ENCODE measurements around the gene CYP26B1.
A peak's percentile ranks its signal among the peaks of the same experiment; 100 is the strongest.

The CYP26B1 gene

DNA sequence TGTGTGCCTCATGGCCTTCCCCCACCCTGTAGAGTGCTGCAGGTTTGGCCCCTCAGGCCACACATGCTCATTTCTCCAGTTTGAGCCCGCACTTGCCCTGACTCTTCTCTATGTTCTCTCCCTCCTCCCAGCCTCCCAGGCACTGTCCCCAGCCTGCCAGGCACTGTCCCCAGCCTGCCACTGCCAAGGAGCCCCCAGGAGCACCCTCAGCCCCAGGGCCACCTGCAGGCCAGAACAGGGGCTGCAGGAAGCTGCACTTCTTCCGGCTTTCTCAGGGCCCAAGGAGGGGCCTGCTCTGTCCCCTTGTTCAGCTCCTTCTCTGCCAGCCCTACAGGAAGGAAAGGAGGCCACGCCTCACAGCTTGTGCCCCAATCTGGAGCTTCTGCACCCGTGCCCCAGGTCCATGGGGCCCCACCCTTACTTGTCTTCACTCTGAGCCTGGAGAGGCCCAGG is 31.6 kb downstream of the CYP26B1 start:
- TF ChIP-seq, protein P1, sequence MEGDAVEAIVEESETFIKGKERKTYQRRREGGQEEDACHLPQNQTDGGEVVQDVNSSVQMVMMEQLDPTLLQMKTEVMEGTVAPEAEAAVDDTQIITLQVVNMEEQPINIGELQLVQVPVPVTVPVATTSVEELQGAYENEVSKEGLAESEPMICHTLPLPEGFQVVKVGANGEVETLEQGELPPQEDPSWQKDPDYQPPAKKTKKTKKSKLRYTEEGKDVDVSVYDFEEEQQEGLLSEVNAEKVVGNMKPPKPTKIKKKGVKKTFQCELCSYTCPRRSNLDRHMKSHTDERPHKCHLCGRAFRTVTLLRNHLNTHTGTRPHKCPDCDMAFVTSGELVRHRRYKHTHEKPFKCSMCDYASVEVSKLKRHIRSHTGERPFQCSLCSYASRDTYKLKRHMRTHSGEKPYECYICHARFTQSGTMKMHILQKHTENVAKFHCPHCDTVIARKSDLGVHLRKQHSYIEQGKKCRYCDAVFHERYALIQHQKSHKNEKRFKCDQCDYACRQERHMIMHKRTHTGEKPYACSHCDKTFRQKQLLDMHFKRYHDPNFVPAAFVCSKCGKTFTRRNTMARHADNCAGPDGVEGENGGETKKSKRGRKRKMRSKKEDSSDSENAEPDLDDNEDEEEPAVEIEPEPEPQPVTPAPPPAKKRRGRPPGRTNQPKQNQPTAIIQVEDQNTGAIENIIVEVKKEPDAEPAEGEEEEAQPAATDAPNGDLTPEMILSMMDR (IDR thresholded peaks at IDR 0.05; ENCODE audit: low read length, missing control alignments), result peak; percentile 34
- no peak overlapping the region for H3K4me3 ChIP-seq (replicated peaks; ENCODE audit: low read depth, low read length)
- DNase-seq (ENCODE audit: low read depth), result no peak

DNA sequence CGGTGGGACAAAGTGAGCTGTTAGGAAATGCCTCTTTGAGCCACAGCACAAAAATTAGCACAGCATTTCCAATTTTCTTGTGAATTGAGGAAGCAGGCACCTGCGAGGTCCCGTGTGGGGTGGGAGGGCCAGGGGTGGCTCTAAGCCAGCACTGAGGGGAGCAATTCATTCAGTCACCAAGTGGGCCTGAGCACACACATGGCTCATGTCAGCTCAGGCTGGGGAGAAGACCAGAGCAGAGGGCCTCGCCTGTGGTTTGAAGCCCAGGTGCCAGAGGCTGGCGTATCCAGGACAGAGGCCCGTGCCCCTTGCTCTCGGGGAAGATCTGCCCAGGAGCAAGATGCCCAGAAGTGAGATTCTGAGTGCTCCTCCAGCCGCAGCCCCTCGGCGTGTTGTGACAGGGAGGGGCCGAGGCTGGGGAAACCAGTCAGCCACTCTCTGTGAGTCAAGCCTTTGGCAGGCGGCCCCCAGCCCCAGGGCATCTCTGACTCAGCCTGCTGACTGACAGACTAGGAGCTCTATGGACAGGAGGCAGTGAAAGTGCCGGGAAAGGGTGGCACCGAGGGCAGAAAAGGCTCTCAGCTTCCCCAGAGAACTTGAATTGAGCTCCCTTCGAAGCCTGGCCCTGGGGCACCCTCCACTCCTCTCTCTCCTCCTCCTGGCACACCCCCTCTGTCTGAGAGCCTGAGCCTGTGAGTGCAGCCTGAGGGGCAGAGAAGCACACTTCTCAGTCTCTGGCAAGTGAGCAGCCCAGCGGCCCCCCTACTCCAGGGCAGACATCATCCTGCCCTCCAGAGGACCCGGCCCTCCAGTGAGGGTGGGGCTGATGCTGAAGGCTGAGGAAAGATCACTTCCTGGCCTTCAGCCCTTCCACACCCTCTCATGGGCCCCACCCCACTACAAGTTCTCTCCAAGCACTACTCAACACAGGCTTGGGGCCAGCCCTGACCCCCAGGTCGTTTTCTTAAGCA is 32.3 kb downstream of the CYP26B1 start:
- H3K4me3 ChIP-seq (replicated peaks; ENCODE audit: low read depth, low read length), result no peak overlapping the region
- TF ChIP-seq, protein P1 (IDR thresholded peaks at IDR 0.05; ENCODE audit: low read length, missing control alignments), result no peak
- DNase-seq (ENCODE audit: low read depth), result peak; percentile 69

DNA sequence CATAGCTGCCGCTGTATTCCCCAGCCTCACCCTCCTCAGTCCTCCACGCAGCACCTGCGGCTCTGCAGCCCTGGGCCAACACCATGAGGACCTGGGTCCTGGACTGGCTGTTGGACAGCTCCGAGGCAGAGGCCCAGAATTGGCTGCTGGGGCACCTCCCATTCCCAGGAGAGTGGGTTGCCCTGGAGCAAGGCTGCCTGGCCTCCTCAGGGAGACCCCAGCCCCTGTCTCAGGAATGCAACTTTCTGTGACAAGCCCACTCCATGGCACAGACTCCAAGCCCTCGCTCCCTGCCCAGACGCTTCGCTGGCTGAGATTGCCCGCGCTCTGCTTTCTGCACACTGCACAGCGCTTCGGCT is 33.0 kb downstream of the CYP26B1 start:
- TF ChIP-seq, protein P1 (IDR thresholded peaks at IDR 0.05; ENCODE audit: low read length, missing control alignments), result no peak
- H3K4me3 ChIP-seq (replicated peaks; ENCODE audit: low read depth, low read length), result no peak overlapping the region

DNA sequence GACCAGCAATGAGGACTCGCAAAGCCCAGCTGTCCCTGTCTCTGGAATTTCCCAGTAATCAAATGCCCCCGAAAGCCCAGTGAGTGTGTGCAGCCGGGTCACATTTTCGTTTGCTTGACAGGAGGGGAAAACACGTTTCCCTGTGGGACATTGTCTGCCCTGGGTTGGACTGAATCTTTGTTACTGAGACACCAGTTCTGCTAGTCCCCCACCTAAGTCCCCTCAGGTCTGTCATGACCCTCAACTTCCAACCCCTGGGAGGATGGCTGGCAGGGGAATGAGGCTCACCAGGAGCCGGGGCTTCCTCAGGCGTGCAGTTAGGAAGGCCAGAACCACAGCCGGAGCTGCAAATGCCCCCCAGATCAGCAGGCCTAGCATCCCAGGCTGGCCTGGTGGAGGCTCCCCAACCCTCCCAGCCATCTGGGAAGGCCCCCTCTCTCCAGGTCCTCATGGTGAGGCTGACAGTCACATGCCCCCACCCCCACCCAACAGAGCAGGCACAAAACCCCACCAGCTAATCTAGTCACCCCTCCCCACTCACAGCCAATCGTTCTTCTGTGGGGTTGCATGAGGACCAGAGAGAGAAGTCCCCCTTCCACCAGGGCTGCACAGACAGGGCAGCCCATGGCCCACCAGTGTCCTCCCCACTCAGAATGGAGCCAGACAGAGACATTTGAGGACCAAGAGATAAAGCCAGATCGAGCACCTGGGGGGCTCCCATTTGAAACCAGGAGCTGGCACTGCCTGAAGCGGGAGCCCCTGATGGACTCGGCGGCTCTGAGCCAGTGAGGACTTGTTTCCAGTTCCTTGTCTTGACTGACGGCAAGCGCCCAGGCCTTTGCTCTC is 33.6 kb downstream of the CYP26B1 start:
- no peak overlapping the region for H3K4me3 ChIP-seq (replicated peaks; ENCODE audit: low read depth, low read length)
- no peak for DNase-seq (ENCODE audit: low read depth)
- TF ChIP-seq, protein P1 (IDR thresholded peaks at IDR 0.05; ENCODE audit: low read length, missing control alignments), result no peak

More for the DNA sequence above, 33.0 kb downstream of the CYP26B1 start:
- no peak for DNase-seq (ENCODE audit: low read depth)

DNA sequence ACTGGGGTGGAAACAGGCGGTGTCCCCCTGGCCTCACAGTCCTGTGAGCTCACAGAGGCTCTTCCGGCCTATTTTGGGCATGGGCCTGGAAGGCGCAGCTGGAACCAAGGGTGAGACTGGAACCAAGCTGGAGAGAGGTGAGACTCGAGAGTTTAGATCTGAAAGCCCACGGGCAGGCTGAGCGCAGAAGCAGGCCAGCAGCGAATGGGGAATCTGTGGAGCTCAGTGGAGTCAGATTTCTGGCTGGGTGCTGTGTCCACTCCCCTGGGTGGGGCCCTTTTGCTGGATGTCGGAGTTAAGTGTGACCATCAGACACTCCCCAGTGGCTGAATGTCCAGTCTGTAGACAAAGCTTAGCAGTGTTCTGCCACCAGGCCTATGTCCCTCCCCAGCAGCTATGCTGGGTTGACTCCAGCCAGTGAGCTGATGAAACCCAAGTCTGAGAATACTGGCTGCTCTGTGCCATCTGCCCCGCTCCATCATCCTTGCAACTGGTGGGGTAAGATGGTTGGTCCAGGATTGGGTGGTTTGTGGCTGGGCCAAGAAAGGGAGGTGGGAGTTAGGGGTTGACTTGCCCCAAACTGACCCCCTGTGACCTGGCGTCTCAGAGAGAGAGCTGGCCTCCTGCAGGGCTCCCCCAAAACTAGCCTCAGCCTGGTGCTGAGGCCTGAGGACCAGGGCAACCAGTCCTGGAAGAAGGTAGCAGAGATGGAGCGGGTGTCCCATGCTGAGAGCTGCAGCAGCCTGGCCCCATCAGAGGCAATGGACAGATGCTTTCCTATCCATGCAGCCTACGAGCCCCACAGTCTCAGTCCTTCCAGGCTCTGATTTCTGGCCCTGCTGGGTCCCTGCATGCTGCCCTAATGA is 34.4 kb downstream of the CYP26B1 start:
- H3K4me3 ChIP-seq (replicated peaks; ENCODE audit: low read depth, low read length), result no peak overlapping the region
- TF ChIP-seq, protein P1 (IDR thresholded peaks at IDR 0.05; ENCODE audit: low read length, missing control alignments), result no peak
- no peak for DNase-seq (ENCODE audit: low read depth)

DNA sequence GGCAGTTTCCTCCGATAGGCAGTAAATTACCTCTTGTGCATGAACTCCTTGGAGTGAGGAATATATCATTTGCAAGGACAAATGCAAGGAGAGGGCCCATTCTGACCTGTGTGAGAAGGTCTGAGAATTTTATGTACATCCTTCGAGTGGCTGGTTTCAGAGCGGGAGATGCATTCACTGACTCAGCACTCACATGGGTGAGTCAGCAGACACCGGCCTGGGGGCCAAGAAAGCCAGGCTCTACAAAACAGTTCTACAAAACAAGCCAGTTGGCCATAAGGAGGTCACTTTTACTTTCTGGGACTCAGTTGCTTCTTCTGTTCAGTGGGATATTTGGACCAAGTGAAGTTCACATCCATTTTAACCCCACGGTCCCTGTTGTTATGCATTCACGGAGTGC is 35.3 kb downstream of the CYP26B1 start:
- H3K4me3 ChIP-seq (replicated peaks; ENCODE audit: low read depth, low read length), result no peak overlapping the region
- TF ChIP-seq, protein P1 (IDR thresholded peaks at IDR 0.05; ENCODE audit: low read length, missing control alignments), result no peak
- peak; percentile 32 for DNase-seq (ENCODE audit: low read depth)
